GM21526 (cell line): ENCODE measurements around the gene TC2N.
A peak's percentile ranks its signal among the peaks of the same experiment; 100 is the strongest.
"Not testable (repeated sequence)": the region's sequence is repeated elsewhere in the genome, so short reads cannot be mapped to it uniquely, and the experiment has no call there.

Source experiments
- ATAC-seq: cut with Tn5 transposase; IDR thresholded peaks from one replicate; pipeline ENCODE4 v1.9.1; 2021; ENCODE audit warnings: moderate library complexity; ENCODE audit not compliant: unreplicated experiment, low FRiP score

TC2N gene

DNA sequence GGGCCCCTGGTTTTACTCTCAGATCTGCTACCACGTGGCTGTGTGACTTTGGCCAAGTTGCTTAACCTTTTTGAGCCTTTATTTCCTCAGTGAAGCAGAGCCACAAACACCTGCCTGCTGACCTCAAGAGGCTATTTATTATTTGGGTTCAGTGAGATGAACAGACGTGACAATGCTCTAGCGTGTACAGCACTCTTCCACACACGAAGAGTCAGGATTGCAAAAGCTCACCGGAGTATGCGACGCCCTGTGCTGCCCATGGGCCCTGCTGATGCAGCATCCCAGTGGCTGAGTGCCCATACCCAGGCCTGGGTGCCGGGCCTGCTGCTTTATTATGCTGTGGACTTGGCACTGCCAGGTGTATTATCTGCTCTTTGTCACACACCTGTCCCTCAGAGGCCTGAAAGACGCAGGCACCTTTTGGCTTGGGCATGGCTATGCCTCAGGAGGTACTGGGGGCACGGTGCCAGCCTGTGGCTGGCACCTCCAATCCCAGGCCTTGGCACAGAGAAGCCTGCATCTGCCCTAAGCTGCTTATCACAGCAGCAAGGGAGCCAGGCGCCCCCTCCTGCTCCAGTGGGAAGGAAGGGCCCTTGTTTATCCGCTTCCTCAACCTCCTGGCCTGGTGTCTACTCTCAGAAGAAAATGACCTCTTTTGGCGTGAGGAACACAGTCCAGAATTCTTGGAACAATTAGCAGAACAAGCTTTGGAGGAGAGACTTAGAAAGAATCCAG, 22.3 kb upstream of the TC2N start:
- no peak for ATAC-seq

GRCh38 chr14:91888641-91889476, 21.5 kb upstream of the TC2N start:
- ATAC-seq = no peak

DNA sequence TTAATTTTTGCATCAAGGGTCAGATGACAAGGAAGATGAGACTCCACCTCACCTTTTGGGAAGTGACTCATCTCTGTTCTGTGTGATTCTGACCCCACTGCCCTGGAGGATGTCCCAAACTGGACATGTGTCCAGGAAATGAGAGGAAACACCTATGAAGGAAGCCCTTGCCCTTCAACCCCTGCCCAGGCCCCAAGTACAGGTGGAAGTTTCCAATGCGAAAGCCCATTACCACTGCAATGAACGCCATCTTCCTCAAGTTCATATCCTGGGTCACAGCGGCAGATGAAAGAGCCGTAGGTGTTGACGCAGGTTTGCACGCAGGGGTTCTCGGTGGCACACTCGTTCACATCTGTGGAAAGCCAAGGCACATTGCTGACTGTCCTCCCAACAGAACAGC, 19.6 kb upstream of the TC2N start:
- no peak for ATAC-seq

DNA sequence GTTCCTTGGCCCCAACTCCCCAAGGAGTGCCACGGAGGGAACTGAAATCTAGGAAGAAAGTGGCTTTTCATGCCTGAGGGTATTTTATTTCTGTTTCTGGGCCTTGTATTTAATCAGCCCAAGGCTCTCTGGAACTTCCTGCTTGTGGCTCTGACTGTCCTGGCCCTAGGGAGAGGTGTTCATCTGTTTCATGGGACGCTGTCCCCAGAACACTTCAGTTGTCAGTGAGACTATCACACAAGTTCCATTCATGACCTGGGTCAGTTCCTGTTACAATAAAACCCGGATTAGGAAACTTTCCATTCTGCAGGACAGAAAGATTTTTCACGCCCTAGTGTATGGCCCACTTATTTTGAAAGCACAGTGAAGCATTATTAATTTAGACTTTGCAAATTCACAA, 18.5 kb upstream of the TC2N start:
- no peak for ATAC-seq

- no peak for ATAC-seq
Measured at GRCh38 chr14:91885113-91885712, 17.9 kb upstream of the TC2N start.

- no peak for ATAC-seq
Measured at GRCh38 chr14:91884664-91885063, 17.3 kb upstream of the TC2N start.

DNA sequence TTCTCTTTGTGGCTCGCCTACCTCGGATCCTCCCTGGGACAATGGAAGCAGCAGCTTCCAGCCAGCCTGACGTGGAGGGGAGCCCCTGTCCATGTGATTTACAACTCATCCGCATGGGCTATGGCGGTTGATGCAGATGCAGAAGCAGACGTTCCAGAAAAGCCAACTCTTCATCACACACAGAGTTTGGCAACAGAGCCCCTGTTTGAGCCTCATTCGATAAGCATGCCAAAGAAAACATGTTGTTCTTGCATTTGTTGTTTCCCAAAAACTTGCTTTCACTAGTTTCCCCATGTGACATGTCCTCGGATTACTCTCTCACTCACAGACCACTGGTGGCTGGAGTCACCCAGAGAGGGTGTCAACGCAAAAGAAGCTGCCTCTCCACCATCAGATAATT, 16.4 kb upstream of the TC2N start:
- ATAC-seq = no peak

DNA sequence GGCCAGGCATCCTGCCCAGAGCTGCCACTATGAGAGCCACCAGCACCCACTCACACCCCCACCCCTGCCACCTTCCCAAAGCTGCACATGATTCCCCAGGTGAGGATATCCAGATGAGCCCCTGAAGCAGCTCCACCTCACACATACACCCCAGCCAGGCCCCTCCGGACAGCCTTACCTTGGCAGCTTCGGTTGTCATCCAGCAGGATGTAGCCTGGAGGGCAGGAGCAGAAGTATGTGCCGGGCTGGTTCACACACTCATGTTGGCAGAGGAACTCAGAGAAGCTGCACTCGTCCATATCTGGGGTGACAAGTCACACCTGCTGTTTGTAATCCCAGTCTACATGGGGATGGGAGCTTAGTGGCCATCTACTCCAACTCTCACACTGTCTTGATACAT, 15.4 kb upstream of the TC2N start:
- no peak for ATAC-seq

GRCh38 chr14:91882369-91882768, 15.0 kb upstream of the TC2N start:
- ATAC-seq = no peak

DNA sequence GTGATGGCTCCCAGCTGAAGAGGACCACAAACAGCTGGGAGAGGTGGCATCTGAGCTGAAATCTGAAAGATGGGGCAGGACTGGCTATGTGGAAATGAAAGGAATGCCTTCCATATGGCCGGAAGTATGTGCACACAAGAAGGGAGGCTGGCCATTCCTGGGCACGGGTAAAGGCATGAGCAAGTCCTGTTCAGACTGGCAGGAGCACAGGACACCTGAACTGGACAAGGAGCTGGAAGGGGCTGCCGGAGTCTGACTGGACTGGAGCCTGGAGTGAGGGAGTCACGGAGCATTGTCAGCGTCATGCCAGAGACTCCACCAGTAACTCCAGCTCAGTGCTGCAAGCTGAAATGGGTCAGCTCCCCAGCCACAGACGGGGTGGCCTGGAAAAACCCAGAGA, 11.9 kb upstream of the TC2N start:
- ATAC-seq = no peak

DNA sequence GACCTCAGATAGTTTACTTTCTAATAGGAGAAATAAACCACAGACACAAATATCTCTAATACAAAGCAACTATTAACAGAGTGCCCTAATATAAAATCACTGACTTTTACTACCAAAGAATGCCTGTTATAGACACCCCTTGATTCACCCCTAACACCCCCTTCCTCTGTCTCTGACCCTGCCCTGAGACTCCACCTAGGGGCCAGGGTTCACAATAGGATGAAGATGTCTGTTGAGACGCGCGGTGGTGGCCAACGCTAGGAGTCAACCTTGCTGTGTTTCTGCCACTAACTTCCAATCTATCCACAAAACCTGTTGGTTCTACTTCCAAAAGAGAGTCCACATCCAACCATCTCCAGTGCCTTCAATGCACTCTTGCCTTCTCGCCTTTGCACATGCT, 10.9 kb upstream of the TC2N start:
- ATAC-seq = no peak

- ATAC-seq = no peak
Measured at GRCh38 chr14:91877376-91877915, 10.1 kb upstream of the TC2N start.

- ATAC-seq = no peak
Measured at GRCh38 chr14:91876492-91876891, 9.2 kb upstream of the TC2N start.

DNA sequence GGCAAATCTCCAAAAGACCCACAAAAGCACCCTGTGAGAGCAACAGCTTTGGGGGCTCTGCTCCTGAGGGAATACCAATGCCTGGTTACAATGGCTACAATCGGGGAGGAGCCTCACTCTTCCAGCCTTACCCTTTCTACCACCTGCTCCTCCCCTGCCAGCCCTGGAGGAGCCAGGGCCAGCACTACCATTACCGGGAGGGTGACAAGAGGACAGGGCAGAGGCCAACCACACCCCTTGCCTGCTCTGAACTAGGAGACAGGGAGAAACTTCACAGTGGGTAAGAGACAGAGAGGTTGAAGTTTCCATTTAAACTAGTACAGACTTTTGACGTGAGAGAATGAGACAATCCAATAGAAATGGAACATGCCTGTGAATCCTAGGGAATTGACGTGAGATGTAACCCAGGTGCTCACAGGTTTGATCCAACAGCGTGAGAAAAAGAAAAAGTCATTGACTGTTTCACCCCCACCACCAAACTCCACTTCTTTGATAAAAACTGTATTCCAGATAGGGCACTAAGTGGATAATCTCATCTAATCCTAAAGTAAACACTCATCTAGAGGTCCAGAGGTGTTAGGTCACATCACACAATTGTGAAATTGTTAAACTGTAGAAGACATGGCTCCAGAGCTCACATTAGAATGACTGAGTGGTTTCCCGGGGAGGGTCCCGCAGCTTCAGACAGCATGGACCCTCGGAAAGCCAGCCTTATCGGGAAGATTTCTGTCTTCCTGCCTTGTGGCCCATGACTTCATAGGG, 8.4 kb upstream of the TC2N start:
- no peak for ATAC-seq

DNA sequence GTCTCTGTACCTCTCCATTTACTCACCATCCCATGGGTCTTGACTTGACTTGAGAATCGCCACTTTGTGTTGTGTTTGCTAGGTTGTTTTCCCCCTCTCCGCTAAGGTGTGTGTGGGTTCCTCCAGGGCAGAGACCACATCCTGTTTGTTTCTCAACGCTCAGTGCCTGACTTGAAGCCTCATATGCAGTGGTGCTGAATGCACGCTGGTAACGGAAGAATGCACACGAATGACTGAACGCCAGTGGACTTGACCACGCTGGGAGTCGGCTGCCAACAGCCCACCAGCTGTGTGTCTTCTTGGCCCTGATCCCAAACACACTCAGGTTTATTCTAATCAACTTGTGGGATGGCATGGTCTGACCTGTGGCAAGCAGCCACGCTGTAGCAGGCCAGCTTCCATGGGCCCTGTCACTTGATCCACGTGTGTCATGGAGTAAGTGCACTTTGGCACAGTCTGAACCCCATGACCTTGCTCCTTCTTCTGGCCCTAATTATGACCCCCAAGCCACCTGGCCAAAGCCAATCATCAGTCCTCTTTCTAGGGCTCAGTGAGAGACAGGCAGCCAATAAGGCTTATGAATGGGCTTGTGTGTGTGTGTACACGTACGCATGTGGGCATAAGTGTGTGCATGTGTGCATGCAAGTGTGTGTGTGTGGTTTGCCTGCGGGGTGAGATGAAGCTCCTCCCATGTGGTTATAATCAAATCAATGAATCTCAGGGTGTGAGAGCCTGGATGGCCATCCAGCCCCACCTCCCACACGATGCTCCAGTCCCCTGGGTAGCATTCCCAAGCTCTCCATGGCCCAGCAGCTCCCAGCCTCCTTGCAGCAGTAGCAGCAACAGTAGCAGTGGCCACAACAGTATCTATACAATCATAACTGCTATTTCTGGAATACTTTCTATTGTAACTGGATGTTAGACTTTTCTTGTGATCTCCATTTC, 6.4 kb upstream of the TC2N start:
- ATAC-seq = peak; percentile 66

GRCh38 chr14:91872517-91873470, 5.5 kb upstream of the TC2N start:
- ATAC-seq = peak; percentile 22

GRCh38 chr14:91872011-91872501, 4.7 kb upstream of the TC2N start:
- ATAC-seq = peak; percentile 48

GRCh38 chr14:91871401-91871800, 4.1 kb upstream of the TC2N start:
- ATAC-seq = not testable (repeated sequence)
